Central memory CD8-positive, alpha-beta T cell (primary cell): ENCODE results near the gene COG5.
A peak's percentile ranks its signal among the peaks of the same experiment; 100 is the strongest.

Source experiments
- ATAC-seq: fragments of 150-1000 bp; cut with Tn5 transposase; replicated peaks from 2 replicates; pipeline ENCODE4 v1.10.0; 2022; ENCODE audit warnings: mild to moderate bottlenecking, moderate FRiP score, moderate number of reproducible peaks; ENCODE audit not compliant: poor library complexity, severe bottlenecking; ENCODE audit errors: extremely low read depth
- DNase-seq, 2 donors: peaks; one replicate each; pipeline ENCODE4 v3.0.0; 2021; ENCODE audit warnings: low spot score in 2 of 2
- H3K27ac Mint-ChIP-seq: one replicate; pipeline ENCODE4 v1.8.0; 2022; ENCODE audit warnings: low read depth, mild to moderate bottlenecking, moderate library complexity, mixed read lengths
- H3K27me3 Mint-ChIP-seq: one replicate; pipeline ENCODE4 v1.8.0; 2022; ENCODE audit warnings: mixed read lengths
- H3K36me3 Mint-ChIP-seq: one replicate; pipeline ENCODE4 v1.8.0; 2022; ENCODE audit warnings: mild to moderate bottlenecking, moderate library complexity, mixed read lengths; ENCODE audit not compliant: insufficient read depth
- H3K4me1 Mint-ChIP-seq: one replicate; pipeline ENCODE4 v1.8.0; 2022; ENCODE audit warnings: mixed read lengths
- H3K4me3 Mint-ChIP-seq: one replicate; pipeline ENCODE4 v1.8.0; 2022; ENCODE audit warnings: mild to moderate bottlenecking, moderate library complexity, mixed read lengths
- H3K9me3 Mint-ChIP-seq: one replicate; pipeline ENCODE4 v1.8.0; 2022; ENCODE audit warnings: mixed read lengths

COG5 gene

DNA sequence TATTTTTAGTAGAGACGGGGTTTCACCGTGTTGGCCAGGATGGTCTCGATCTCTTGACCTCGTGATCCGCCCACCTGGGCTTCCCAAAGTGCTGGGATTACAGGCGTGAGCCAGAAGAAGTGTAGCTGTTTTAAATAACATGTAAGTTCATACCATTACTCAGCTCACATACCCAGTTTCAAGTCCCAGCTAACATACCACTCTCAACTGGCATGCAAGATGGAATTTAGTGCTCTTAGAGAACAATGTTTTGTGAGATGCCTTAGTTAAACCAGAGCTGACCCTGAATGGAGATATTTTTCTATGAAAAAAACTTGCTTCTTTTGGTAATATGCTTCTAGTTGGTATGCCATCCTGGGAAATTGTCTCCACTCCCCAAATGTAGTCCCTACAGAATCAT lies 357.6 kb downstream of the COG5 start:
- ATAC-seq: no peak
- Mint-ChIP-seq H3K27me3 (no peaks in the 10 kb centered on the region), H3K36me3 (peaks cover 43% of the 10 kb centered on the region), H3K27ac (no peak overlapping the region), H3K4me3 (no peak overlapping the region), H3K9me3 (no peaks in the 10 kb centered on the region), H3K4me1 (no peaks in the 10 kb centered on the region)
- DNase-seq: no peak

DNA sequence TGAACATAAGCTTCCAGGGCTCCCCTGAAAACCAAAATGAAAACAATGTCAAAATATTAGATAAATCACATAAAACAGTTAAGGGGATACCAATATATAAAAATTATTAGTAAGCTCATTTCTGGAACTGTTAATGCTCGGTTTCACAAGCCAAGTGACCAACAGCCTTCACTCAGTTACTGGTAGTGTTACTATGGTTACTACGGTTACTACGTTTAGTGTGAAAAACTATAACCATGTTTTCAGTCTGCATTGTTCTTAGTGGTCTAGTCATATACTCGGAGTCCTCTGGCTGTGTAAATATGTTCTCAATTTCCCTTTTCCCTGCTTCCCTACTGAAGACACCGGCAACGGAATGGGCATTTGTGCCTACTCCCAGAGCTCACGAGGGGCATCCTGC lies 360.1 kb downstream of the COG5 start:
- Mint-ChIP-seq H3K4me1 (no peaks in the 10 kb centered on the region), H3K36me3 (peaks cover 56% of the 10 kb centered on the region)

DNA sequence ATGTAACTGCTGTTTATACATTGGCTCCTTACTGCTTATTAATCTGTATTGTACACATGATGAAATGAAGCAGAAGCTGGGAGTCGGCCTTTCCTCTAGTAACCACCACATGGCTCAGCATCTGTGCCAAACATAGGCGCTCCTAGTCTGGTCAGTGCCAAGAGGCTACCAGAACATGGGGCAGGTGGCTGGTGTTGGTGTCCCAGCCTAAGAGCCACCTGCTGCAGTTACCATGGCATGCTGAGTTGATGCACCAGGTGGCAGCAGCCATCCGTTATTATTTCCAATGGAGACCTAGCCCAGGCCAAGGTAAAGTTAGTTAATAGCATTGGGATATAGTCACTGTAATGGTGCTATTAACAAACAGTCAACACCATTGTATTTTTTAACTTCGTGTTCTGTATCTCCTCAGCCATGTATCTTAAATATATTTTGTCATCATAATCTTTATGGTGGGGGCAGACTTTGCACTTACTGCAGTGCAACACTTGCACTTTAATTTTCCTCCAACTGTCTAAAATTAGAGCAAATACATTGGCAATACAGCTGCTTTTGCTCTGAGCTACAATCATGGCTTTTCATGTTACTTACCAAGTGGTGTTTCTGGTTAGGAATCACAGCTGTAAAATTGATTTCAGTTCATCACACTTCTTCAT lies 361.8 kb downstream of the COG5 start:
- ATAC-seq (peak; percentile 54), DNase-seq (no peak)
- Mint-ChIP-seq H3K27me3 (no peaks in the 10 kb centered on the region), H3K9me3 (no peaks in the 10 kb centered on the region), H3K4me3 (no peak overlapping the region), H3K36me3 (peaks cover 68% of the 10 kb centered on the region), H3K4me1 (no peaks in the 10 kb centered on the region), H3K27ac (no peak overlapping the region)

More for the DNA sequence above, 360.1 kb downstream of the COG5 start:
- DNase-seq (no peak), ATAC-seq (no peak)
- H3K9me3 Mint-ChIP-seq: no peaks in the 10 kb centered on the region
- no peak overlapping the region for H3K27ac Mint-ChIP-seq
- H3K4me3 Mint-ChIP-seq: no peak overlapping the region
- no peaks in the 10 kb centered on the region for H3K27me3 Mint-ChIP-seq

DNA sequence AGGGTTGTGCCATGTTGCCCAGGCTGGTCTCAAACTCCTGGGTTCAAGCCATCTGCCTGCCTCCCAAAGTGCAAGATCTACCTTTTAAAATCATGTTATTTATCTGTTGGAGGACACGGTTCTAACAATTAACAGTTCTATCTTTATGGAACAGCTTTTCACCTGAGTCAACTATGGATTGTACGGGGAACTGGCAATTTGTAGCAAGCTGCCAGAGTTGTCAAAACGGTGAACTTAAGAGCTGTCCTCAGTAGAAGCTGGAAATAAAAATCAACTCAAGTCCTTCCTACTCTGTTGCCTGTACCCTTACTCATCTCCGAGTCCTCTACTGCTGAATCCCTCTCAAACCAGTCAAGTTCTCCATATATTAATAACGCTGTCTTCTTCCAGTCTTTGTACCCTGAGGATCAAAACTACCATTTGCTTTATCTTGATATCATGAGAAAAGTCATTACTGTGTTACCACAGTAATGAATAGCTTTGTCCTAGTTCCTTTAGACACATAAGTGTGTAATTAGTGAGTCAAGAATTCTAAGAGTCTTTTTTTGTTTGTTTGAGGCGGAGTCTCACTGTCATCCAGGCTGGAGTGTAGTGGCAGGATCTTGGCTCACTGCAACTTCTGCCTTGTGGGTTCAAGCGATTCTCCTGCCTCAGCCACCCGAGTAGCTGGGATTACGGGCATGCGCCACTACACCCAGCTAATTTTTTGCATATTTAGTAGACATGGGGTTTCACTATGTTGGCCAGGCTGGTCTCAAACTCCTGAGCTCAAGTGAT lies 366.7 kb downstream of the COG5 start:
- DNase-seq: no peak
- no peak for ATAC-seq
- Mint-ChIP-seq H3K9me3 (no peaks in the 10 kb centered on the region), H3K27ac (no peak overlapping the region), H3K27me3 (no peaks in the 10 kb centered on the region), H3K4me1 (peaks cover 11% of the 10 kb centered on the region), H3K36me3 (peaks cover 78% of the 10 kb centered on the region), H3K4me3 (no peak overlapping the region)

DNA sequence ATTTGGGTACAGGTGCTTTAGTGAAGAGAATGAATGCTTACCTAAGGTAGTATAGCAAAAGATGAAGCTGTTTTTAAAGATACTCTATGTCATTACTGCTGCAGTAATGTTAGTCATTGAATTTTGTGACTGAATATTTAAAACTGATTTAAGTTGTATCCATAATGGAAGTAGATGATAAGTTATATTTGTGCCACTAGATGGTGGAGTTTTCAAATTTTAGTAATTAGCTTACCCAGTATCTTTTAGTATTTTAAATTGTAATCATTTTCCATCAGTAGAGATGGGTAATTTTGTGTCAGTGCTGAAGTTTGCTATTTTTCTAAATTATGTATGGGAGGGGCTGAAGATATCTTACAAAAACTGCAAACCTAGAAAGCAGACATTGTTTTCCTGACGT lies 369.7 kb downstream of the COG5 start:
- Mint-ChIP-seq H3K27me3 (no peaks in the 10 kb centered on the region), H3K36me3 (peaks cover 68% of the 10 kb centered on the region), H3K4me3 (no peak overlapping the region), H3K4me1 (peaks cover 16% of the 10 kb centered on the region), H3K9me3 (no peaks in the 10 kb centered on the region), H3K27ac (peak overlapping the region; percentile 81)
- DNase-seq: no peak
- no peak for ATAC-seq

DNA sequence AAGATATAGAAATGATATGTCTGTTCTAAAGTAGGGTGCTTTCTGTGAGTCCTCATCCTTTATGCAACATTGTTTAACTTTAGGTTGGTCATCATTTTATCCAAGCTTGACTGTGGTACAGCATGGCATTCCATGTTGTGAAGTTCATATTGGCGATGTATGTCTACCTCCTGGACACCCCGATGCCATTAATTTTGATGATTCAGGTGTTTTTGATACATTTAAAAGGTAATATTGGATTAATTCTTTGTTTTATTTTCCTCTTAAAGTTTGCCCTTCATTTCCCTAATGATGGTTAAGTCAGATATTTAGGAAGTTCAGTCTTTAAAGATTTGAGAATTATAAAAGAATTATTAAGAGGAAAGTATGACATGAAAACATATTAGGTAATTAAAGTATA lies 373.6 kb downstream of the COG5 start:
- Mint-ChIP-seq H3K36me3 (peaks cover 74% of the 10 kb centered on the region), H3K27me3 (no peaks in the 10 kb centered on the region), H3K9me3 (no peaks in the 10 kb centered on the region), H3K27ac (peak overlapping the region; percentile 47), H3K4me3 (no peak overlapping the region), H3K4me1 (peaks cover 34% of the 10 kb centered on the region)
- DNase-seq: no peak
- no peak for ATAC-seq

DNA sequence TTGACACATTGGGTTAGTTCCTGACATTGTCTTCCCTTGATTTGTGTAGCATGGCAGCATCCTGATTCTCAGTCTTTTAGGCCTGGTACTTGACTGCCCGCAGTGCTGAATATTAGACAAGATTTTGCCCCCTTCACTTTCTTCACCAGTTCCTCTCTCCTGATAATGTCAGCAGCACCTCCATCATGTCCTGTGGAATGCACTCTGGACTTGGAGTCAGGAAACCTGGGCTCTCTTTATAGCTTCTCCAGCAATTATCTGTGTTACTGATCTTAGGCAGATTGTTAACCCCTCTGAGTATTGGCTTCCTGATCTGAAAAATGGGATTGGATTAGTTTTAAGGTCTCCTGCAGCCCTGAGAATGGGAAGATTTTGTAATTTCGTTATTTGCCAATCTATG lies 375.9 kb downstream of the COG5 start:
- Mint-ChIP-seq H3K4me3 (no peak overlapping the region), H3K4me1 (peaks cover 39% of the 10 kb centered on the region), H3K9me3 (no peaks in the 10 kb centered on the region), H3K36me3 (peaks cover 77% of the 10 kb centered on the region), H3K27ac (peak overlapping the region; percentile 10), H3K27me3 (no peaks in the 10 kb centered on the region)
- DNase-seq (no peak), ATAC-seq (no peak)

DNA sequence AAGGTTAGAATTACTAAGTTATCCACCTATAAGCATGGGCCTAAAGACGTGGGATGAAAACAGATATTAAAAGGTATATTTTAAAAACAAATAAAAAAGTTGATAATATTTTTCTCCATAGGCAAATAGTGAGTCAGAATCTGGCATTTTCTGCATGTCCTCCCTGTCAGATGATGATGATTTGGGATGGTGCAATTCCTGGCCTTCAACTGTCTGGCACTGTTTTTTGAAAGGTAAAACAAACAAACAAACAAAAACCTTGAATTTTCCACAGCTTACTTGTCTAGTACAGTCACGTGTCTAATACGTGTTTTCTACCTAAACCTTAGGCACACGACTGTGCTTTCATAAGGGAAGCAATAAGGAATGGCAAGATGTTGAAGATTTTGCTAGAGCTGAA lies 377.5 kb downstream of the COG5 start:
- no peak overlapping the region for H3K4me3 Mint-ChIP-seq
- no peak for ATAC-seq

DNA sequence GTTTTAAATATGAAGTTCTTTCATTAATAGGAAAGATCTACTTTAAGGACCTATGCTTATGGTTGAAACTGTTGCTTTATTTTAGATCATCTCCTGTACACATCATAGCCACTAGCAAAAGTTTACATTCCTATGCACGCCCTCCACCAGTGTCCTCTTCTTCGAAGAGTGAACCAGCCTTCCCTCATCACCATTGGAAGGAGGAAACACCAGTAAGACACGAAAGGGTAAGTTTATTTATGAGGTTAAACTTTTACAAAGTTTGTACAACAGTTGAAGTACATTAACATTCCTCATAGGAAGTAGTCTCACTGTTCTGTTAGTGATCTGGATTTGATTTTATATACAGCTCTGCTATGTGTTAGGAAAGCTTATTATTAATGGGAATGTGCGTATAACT lies 378.0 kb downstream of the COG5 start:
- peaks cover 77% of the 10 kb centered on the region for H3K36me3 Mint-ChIP-seq
- no peak overlapping the region for H3K4me3 Mint-ChIP-seq

More for the DNA sequence above, 377.5 kb downstream of the COG5 start:
- peak overlapping the region; percentile 57 for H3K27ac Mint-ChIP-seq
- DNase-seq: no peak
- no peaks in the 10 kb centered on the region for H3K9me3 Mint-ChIP-seq
- H3K27me3 Mint-ChIP-seq: no peaks in the 10 kb centered on the region
- peaks cover 72% of the 10 kb centered on the region for H3K36me3 Mint-ChIP-seq
- peaks cover 39% of the 10 kb centered on the region for H3K4me1 Mint-ChIP-seq

DNA sequence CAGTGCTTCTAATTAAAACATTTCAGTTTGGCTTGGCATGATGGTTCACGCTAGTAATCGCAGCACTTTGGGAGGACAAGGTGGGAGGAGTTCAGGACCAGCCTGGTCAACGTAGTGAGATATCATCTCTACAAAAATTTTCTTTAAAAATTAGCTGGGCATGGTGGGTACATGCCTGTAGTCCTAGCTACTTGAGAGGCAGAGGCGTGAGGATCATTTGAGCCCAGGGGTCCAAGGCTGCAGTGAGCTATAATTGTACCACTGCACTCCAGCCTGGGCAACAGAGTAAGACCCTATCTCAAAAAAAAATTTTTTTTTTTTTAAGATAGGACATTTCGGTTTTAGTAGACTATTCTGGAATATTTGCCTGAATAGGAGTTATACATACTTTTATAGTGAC lies 382.5 kb downstream of the COG5 start:
- Mint-ChIP-seq H3K4me1 (peaks cover 44% of the 10 kb centered on the region), H3K4me3 (no peak overlapping the region), H3K27ac (no peak overlapping the region), H3K36me3 (peaks cover 61% of the 10 kb centered on the region), H3K9me3 (no peaks in the 10 kb centered on the region), H3K27me3 (no peaks in the 10 kb centered on the region)
- DNase-seq (no peak), ATAC-seq (no peak)

More for the DNA sequence above, 378.0 kb downstream of the COG5 start:
- DNase-seq: no peak
- H3K4me1 Mint-ChIP-seq: peaks cover 44% of the 10 kb centered on the region
- H3K27me3 Mint-ChIP-seq: no peaks in the 10 kb centered on the region
- H3K27ac Mint-ChIP-seq: no peak overlapping the region
- ATAC-seq: no peak
- H3K9me3 Mint-ChIP-seq: no peaks in the 10 kb centered on the region

DNA sequence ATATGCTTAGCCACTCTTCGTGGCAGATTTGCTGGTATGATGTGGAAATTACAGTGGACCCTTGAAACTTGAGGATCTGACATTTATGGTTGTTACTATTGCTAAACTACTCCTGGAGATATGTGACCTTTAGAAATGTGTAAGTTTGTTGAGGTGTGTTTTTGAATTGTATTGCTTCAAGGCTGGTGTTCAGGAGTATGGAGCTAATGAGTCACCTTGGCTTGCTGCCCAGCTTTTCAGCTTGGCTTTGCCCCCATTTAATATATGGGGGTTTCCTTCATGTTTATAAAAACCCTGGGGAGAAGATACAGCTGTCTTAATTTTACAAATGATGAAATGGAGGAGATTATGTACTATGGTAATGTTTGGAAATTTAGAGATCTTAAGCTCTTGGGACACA lies 383.3 kb downstream of the COG5 start:
- H3K27ac Mint-ChIP-seq: peak overlapping the region; percentile 13
- H3K4me1 Mint-ChIP-seq: peaks cover 47% of the 10 kb centered on the region
- H3K27me3 Mint-ChIP-seq: no peaks in the 10 kb centered on the region
- H3K9me3 Mint-ChIP-seq: no peaks in the 10 kb centered on the region
- H3K36me3 Mint-ChIP-seq: peaks cover 55% of the 10 kb centered on the region
- no peak overlapping the region for H3K4me3 Mint-ChIP-seq
- no peak for DNase-seq
- ATAC-seq: peak; percentile 51

DNA sequence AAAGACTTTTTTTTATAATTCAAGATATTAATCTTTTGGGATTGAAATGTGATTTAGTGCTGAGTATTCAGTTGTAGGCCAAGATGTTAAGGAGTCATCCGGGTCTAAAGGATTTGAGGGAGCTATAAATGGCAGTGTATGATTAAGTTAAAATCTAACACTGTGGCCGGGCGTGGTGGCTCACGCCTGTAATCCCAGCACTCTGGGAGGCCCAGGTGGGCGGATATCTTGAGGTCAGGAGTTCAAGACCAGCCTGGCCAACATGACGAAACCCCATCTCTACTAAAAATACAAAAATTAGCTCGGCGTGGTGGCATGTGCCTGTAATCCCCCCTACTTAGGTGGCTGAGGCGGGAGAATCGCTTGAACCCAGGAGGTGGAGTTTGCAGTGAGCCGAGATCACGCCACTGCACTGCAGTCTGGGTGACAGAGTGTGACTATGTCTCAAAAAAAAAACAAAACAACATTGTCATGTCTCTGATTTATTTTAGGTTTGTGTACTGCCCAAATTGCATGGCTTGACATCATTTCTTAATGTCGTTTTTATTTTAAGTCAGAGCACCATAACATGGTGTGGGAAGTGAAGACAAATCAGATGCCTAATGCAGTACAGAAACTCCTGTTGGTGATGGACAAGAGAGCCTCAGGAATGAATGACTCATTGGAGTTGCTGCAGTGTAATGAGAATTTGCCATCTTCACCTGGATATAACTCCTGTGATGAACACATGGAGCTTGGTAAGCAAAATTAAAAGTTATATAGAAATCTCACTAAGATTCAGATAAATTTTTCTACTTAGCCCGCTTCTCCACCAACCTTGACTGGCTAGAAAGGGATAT lies 384.2 kb downstream of the COG5 start:
- Mint-ChIP-seq H3K27ac (peak overlapping the region; percentile 13), H3K4me3 (no peak overlapping the region), H3K36me3 (peaks cover 47% of the 10 kb centered on the region), H3K9me3 (no peaks in the 10 kb centered on the region), H3K4me1 (peaks cover 45% of the 10 kb centered on the region), H3K27me3 (no peaks in the 10 kb centered on the region)
- DNase-seq: no peak
- ATAC-seq: no peak
